NCI-H1930 (cell line): Measurements from ENCODE around the gene PTGER2.

Experiments
- DNase-seq, 2 experiments: peaks; one replicate each; lab custom pipeline; 2025; lab: John Stamatoyannopoulos, UW

The PTGER2 gene

DNA sequence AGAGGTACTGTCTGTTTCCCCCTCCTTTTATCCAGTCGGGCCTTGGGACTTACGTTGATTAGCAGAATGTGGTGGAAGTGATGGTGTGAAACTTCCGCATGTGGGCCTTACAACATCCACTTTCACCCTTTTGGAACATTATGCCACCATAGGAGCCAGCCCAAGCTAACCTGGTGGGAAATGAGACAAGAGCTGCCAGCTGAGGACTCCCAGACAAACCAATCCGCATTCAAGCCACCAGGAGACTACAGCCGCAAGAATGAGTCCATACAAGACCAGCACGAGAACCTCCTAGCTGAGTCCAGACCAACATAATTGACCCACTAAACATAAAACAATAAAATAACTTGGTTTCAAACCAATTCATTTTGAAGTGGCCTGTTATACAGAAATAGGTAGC is 9.1 kb upstream of the PTGER2 start:
- no peak for DNase-seq

DNA sequence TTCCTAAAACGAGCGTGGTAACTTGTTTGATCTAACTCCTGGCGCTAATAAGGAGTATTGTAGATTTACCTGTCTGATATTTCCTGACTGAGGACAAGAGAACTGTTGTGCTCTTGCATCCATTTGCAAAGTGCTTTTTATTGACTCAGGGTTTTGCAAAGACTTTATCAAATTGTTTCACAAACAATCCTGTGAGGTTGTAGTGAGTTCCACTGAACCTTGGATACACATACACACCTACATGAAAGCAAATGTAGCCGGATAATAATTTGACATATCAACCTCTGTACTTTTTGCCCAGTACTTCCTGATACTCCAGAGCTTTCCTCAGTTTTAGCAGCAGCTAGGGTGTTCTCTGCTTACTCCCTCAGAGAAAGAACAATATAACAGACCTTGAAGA is 6.7 kb upstream of the PTGER2 start:
- no peak for DNase-seq

DNA sequence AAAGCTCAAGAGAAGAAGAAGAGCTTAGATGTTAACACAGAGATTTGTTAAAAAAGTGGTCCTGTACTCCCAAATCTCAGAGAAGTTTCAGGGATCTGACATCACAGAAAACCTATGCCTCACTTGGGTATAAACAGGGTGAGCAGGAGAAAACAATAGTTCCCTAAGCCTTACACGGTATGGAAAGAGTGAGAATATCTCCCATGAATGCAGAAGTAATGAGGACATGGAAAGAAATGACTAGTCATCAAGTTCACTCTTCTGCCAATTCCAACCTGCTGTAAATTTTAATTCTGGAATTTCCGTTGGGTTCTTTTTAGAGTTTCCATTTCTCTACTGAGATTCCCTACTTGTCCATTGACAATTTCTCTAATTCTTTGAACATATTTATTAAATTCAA is 6.2 kb upstream of the PTGER2 start:
- no peak for DNase-seq

DNA sequence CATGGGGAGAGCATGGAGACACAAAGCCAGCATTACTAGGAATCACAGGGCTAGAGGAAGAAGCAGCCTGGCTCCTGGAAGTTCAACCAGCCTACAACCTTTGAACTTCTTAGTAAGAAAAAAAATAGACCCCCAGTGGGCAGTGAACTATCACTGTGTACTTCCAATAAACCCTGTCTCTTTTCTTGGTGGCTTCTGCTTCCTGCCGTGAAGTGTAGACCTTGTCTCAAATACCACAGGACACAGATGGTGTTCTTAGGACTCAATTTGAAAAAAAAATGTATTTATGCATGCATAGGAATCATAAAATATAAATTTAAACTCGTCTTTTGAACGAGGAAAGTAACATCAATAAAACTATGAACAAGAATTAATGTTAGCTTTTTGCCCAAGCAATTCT is 3.6 kb upstream of the PTGER2 start:
- no peak for DNase-seq

DNA sequence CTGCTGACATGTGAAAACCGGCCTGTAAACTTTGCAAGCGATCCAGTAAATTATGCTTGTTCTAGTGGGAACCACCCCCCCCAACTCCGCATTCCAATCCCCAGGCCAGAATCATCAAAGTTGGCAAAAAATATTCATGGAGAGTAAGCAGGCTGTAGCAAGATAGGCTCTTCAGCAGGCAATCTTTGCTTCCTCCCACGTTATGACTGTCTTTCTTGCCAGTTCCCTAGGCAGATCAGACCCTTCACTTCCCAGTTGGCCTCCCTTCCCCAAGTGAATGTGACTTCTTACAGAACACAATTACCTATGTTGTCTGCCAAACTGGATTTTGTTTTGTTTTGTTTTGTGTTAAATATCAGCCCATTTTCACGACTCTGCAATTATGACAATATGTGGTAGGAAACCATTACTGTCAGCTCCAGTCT is 1.2 kb upstream of the PTGER2 start:
- DNase-seq = no peak

DNA sequence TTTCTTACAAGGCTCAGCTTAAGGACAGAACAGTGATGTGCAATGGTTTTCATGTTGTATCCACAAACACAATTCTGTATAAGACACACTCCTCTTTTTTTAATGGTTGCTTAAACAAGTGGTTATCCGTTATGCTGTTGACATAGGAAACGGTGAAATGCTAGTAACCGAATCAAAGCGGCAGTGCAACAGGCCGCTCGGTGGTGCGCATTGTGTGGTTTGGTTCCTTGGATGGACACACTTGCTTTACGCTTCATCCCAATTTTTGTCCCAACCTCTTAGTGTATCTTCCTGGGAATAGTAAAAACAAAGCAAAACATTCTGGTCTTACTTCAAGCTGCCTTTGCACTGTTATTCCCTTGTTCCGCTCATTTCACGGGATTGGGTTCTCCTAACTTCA is 650 bp upstream of the PTGER2 start:
- DNase-seq = no peak

DNA sequence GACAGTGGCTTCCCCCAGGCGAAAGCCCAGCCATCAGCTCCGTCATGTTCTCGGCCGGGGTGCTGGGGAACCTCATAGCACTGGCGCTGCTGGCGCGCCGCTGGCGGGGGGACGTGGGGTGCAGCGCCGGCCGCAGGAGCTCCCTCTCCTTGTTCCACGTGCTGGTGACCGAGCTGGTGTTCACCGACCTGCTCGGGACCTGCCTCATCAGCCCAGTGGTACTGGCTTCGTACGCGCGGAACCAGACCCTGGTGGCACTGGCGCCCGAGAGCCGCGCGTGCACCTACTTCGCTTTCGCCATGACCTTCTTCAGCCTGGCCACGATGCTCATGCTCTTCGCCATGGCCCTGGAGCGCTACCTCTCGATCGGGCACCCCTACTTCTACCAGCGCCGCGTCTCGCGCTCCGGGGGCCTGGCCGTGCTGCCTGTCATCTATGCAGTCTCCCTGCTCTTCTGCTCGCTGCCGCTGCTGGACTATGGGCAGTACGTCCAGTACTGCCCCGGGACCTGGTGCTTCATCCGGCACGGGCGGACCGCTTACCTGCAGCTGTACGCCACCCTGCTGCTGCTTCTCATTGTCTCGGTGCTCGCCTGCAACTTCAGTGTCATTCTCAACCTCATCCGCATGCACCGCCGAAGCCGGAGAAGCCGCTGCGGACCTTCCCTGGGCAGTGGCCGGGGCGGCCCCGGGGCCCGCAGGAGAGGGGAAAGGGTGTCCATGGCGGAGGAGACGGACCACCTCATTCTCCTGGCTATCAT is 663 bp downstream of the PTGER2 start:
- DNase-seq = no peak

DNA sequence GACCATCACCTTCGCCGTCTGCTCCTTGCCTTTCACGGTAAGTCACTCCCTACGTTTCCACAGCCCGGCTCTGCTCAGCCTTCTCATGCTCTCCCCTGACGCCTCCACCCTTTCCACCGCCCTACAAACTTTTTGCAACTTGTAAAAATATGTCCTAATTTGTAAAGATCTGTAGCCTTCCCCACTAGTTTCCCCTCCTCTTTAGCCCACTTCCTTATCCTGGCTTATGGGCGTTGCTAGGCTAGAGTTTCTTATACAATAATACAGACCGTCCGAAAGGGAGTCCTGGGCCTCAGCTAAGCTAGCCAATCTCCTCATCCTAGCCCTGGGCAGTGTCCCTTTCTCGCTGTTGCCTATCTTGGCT is 1.2 kb downstream of the PTGER2 start:
- no peak for DNase-seq

DNA sequence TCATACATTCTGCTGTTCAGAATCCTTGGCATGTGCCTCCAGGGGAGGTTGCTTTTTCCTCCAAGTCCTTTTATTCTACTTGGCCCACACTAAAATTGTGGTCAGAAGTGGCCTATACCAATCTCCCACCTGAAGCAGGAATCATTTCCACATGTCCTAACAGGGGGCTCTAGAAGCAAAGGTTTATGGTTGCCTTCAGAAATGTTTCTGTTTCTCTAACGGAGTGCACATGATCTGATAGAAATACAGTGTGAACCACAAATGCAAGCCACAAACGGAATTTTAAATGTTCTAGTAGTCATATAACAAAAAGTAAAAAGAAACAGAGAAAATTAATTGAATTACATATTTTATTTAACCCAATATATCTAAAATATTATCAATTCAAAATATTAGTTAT is 4.0 kb downstream of the PTGER2 start:
- no peak for DNase-seq

DNA sequence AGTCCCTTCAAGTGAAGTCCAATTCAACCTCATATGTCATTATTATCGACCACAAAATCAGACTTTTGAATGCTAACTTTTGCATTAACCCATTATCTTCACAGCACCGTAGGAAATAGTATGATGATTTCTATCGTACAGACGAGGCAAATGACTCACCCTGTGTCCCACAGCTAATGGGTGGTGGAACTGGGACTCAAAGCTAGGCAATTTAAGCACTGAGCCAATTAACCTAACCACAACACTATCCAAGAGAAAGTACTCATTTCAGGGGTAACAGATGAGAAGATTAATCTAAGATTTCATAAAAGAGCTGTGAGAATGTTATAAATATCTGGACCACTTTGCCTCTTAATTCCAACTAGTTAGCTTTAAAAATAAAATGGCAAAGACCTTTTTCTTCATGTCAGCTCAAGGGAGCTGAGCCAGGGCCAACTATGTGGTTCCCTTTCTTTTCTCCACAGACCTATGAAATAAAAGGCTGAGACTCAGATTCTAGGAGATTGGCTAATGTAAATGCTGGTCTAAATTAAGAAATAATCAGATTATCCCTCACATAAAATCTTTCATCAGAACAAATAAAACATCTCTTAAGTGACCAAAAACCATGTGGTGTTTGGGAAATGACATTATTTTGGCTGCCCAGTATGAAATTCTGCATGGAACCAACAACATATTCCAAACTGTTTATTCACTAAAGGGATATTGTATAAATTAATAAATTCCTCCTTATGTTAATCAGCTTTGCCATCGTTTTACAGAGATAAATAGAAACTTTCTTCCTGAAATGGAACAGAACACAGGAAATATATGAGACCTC is 4.9 kb downstream of the PTGER2 start:
- no peak for DNase-seq

DNA sequence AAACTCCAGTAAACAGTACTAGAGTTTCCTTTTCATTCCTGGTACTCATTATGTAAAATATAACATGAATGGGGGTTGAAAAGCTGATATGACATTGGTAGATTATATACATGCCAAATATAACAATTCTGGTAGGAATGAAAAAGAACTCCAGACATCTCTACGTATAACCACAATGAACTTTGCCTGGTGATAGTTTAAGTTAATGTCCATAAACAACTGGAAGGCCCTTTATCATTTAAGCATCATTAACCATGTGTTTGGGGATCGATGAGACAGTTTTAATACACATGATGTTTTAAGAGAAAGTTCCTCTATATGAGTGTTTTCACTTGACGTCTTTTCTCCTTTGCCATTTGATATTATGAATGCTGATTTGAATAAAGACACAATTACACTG is 5.8 kb downstream of the PTGER2 start:
- DNase-seq = no peak

DNA sequence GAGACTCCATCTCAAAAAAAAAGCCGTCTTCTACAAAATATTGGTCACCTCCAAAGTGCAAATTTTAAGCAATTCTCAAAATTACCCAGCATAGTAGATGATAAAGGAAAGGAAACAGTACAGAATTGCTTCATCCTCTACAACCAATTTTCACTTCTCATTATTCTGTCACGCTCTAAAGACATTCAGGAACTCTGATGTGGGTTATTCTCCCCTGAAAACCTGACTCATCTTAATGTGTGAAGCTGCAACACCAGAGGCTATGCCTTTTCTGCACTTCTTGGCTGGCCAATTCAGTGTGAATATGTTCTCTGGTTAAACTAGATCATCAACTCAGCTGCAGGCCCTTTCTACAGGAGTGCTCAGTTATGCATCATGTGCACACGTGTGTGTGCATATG is 11.0 kb downstream of the PTGER2 start:
- DNase-seq = no peak

DNA sequence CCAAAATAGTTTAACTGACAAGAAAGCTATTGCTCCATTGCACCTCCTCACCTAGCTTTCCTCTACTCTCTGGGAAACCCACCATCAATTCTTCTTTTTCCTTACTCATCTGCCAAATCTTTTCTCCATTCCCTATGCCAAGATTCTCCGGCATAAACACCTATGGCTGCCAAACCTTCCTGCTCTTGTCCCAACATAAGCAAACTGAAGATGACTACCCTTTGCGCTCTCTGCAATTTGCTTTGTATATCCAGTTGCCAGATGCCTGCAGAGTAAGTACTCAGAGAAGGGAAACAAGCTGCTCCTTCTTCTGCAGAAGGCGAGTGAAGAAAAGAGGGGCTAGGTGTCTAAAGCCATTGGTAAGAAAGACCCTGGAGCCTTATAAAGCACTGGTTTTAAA is 11.5 kb downstream of the PTGER2 start:
- DNase-seq = no peak

DNA sequence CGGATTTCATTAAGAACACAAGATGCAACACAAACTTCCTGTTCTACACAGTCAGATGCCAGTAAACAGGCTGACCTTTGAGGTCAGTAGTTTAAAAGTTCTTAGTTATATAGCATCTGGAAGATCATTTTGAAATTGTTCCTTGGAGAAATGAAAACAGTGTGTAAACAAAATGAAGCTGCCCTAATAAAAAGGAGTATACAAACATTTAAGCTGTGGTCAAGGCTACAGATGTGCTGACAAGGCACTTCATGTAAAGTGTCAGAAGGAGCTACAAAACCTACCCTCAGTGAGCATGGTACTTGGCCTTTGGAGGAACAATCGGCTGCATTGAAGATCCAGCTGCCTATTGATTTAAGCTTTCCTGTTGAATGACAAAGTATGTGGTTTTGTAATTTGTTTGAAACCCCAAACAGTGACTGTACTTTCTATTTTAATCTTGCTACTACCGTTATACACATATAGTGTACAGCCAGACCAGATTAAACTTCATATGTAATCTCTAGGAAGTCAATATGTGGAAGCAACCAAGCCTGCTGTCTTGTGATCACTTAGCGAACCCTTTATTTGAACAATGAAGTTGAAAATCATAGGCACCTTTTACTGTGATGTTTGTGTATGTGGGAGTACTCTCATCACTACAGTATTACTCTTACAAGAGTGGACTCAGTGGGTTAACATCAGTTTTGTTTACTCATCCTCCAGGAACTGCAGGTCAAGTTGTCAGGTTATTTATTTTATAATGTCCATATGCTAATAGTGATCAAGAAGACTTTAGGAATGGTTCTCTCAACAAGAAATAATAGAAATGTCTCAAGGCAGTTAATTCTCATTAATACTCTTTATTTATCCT is 13.5 kb downstream of the PTGER2 start:
- DNase-seq = no peak

DNA sequence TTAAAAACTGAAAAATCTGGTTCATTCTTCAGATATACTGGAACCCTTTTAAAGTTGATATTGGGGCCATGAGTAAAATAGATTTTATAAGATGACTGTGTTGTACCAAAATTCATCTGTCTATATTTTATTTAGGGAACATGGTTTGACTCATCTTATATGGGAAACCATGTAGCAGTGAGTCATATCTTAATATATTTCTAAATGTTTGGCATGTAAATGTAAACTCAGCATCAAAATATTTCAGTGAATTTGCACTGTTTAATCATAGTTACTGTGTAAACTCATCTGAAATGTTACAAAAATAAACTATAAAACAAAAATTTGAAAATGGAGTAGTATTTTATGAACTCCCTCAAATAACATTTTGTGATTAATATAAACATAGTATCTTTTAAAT is 14.2 kb downstream of the PTGER2 start:
- no peak for DNase-seq

DNA sequence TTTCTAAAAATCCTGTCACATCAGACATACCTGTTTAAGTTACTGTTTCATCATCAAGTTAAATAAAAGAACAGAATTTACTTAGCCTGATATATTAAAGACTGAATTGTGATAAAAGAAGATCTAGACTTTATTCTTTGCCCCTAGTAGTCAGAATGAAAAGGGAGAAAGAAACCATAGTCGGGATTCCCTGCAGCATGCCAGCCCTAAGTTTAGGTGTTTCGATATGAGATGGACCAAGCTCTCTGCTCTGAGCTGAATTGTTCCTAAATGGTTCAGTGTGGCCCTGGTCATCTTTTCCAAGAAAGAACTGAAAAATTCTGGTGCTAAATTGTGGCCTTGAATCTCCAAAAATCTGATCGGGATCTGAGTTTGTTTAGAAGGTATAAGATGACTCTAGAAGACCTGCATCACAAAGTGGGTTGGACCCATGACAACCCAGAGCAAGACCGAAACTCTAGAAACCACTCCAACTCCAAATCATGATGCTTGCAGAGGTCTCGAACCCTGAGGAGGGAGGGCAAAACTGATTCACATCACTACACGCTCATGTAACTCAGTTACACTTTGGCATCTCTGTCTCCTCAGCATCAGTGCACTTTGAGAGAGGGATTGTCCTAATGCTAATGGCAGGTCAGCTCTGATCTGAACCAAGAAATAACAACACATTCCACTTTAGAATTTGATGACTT is 15.7 kb downstream of the PTGER2 start:
- no peak for DNase-seq

DNA sequence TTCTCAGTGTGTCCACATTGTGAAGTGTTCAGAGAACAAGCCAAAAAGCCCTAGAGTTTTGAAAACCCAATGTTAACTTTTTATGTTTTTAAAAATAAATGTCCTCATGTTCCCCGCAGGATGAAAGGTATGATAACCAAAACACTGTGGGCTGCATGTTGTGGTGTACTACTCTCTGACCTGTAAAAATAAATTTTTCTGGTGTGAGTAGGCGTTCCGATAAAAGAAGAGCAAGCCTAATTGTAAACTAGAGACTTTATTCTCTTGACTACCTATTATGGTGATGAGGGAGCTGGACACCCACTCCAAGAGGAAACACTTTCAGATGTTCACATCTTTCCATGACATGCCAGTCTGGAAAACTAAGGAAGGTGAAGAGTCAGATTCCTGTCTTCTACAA is 18.2 kb downstream of the PTGER2 start:
- DNase-seq = no peak

DNA sequence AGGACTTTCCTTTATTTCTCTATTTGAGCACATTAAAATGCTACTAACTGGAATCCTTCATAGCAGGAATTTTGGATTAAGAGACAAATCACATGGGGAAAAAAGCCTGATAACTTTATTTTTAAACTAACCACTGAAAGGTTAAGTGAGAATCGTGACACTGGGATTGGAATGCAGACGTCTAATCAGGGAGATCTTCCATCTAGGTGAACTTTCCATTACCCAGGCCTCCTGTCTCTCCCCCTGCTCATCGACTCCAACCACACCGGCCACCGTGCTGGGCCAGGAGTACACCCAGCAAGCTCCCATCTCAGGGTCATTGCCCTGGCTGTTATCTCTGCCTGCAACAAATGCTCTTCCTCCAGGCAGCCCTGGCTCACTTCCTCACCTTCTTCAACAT is 19.0 kb downstream of the PTGER2 start:
- no peak for DNase-seq

DNA sequence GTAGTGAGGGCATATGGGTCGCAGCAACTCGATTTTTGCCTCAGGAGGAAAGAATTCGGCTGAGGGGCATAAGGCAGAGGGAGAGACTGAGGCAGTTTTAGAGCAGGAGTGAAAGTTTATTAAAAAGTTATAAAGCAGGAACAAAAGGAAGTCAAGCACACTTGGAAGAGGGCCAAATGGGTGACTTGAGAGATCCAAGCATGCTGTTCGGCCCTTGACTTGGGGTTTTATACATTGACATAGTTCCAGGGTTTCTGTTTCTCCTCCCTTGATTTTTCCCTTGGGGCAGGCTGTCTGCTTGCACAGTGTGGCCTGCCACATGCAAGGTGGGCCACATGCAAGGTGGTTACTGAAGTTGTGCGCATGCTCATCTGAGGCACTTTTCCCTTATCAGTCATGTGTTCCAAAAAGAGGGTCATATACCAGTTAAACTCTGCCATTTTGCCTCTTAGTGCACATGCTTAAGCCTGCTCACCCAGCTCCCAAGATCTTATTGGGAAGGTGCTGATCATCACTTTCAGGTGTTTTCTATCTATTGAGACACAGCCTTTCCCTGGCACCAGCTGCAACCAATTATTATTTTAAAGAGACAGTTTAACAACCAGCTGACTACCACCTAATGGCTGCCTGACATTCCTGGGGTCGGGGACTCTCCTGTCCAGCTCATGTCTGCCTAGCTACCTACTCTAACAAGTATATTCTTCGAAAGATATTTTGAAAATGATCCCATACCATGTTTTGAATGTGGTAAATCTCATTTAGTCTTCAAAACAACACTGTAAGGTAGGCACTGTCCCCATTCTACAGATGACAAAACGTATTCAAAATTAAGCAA is 19.9 kb downstream of the PTGER2 start:
- no peak for DNase-seq

DNA sequence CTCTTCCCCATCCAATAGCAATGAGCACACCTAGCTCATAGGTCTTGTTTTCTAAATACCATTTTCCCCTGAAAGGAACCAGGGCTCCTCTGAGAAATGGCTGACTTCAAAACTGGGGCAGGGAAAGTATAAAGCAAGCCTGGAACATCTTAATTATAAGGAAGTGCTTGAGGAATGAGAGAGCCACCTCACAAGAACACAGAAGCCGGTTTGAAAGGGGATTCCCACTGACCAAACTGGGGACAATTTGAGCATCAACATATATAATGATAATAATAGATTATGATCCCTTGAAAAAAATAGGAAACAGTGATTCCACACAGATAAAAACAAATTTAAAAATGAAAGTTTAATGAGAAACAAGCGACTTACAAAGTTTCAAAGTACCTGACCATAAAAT is 22.1 kb downstream of the PTGER2 start:
- DNase-seq = no peak

DNA sequence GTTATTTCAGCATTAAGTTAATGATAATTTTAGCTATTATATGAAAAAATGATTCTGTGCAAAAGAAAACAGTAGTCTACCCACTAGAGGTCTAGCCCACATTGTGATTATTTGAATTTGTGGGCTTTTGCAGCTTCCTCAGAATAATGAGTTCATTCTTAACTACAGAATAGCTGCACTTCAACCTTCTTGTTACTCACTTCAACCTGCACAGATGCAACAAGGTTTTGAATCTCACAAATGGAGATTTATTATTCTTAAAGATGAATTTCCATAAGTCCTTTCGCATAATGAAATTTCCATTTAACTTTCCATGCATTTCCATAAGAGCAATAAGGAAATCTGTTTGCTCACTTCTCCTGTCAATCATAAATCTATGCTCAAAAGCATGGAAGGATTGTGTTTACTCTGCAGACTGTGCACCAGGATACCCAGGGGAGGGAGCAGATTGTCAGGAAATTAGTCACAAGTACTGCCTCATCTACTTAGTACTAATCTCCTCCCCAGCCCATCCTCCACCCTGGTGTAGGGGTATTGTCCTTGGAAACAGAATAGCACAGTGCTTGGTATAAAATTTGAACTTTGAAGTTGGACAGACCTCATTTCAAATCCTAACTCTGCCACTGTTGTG is 24.1 kb downstream of the PTGER2 start:
- no peak for DNase-seq
